ENCODE data around the gene NUP42. TPM values are rescaled to one million over a fixed set of nuclear protein-coding genes. Genes with fewer than 3 reads are reported as not detected.

The NUP42 gene
- total and polyA plus RNA-seq, 9 of the 15 experiments (the other 6 are each of a cell fraction or from before 2014, with no cell fraction given) = 41.8 to 86.4 (median 71.2) TPM

DNA sequence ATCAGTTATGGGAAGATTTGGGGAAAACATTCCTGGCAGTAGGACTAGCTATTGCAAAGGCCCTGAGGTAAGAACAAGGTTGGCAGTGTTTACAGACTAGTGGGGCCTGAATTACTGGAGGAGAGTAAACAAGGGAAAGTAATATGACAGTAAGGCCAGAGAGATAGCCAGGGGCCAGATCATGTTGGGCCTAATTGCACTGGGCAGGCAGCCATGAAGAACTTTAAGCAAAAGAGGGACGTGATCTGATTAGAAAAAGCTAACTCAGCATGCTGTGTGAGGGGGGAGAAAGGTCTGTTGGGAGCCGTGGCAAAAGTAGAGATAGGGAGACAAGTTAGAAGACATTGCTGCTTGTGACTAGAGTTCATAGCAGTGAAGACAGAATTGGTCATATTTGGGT lies 9.2 kb downstream of the NUP42 start (continued):
- no peak for TF ChIP-seq RBFOX2 (IDR thresholded peaks at IDR 0.05; ENCODE audit: low read depth, low read length)
- TF ChIP-seq ZC3H8 (IDR thresholded peaks at IDR 0.05) = no peak
- TF ChIP-seq GTF2F1 (IDR thresholded peaks at IDR 0.05; ENCODE audit: low read depth, low read length) = no peak
- TF ChIP-seq HNRNPL (IDR thresholded peaks at IDR 0.05; ENCODE audit: low read depth, low read length) = no peak
- TF ChIP-seq TEAD4 (IDR thresholded peaks at IDR 0.05; ENCODE audit: low read length) = peak; percentile 70
- TF ChIP-seq TEAD4 (CRISPR knock-in tag; IDR thresholded peaks at IDR 0.05; ENCODE audit: borderline replicate concordance) = no peak
- TF ChIP-seq MCM5 (IDR thresholded peaks at IDR 0.05; ENCODE audit: low read depth) = no peak
- TF ChIP-seq ZBTB8A (IDR thresholded peaks at IDR 0.05; ENCODE audit: partially characterized antibody) = no peak
- no peak for TF ChIP-seq EGR1 (conservative IDR thresholded peaks at IDR 0.05)
- TF ChIP-seq, protein P1, sequence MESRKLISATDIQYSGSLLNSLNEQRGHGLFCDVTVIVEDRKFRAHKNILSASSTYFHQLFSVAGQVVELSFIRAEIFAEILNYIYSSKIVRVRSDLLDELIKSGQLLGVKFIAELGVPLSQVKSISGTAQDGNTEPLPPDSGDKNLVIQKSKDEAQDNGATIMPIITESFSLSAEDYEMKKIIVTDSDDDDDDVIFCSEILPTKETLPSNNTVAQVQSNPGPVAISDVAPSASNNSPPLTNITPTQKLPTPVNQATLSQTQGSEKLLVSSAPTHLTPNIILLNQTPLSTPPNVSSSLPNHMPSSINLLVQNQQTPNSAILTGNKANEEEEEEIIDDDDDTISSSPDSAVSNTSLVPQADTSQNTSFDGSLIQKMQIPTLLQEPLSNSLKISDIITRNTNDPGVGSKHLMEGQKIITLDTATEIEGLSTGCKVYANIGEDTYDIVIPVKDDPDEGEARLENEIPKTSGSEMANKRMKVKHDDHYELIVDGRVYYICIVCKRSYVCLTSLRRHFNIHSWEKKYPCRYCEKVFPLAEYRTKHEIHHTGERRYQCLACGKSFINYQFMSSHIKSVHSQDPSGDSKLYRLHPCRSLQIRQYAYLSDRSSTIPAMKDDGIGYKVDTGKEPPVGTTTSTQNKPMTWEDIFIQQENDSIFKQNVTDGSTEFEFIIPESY (CRISPR knock-in tag; IDR thresholded peaks at IDR 0.05) = no peak
- no peak for TF ChIP-seq CBX2 (IDR thresholded peaks at IDR 0.05; ENCODE audit: insufficient read depth, low read length, poor library complexity, severe bottlenecking)
- TF ChIP-seq, protein P2, sequence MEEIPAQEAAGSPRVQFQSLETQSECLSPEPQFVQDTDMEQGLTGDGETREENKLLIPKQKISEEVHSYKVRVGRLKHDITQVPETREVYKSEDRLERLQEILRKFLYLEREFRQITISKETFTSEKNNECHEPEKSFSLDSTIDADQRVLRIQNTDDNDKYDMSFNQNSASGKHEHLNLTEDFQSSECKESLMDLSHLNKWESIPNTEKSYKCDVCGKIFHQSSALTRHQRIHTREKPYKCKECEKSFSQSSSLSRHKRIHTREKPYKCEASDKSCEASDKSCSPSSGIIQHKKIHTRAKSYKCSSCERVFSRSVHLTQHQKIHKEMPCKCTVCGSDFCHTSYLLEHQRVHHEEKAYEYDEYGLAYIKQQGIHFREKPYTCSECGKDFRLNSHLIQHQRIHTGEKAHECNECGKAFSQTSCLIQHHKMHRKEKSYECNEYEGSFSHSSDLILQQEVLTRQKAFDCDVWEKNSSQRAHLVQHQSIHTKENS (CRISPR knock-in tag; IDR thresholded peaks at IDR 0.05) = no peak
- TF ChIP-seq ZNF764 (CRISPR knock-in tag; IDR thresholded peaks at IDR 0.05; ENCODE audit: low read depth) = 0 out of 2 replicates have a peak, but pooled peaks have one; percentile 18
- no peak for TF ChIP-seq IFI16 (CRISPR knock-in tag; IDR thresholded peaks at IDR 0.05)
- TF ChIP-seq SRSF7 (optimal IDR thresholded peaks at IDR 0.05; ENCODE audit: low read depth, low read length) = no peak
- TF ChIP-seq ZNF263 (CRISPR knock-in tag; IDR thresholded peaks at IDR 0.05; ENCODE audit: borderline replicate concordance) = no peak
- TF ChIP-seq, protein P3, sequence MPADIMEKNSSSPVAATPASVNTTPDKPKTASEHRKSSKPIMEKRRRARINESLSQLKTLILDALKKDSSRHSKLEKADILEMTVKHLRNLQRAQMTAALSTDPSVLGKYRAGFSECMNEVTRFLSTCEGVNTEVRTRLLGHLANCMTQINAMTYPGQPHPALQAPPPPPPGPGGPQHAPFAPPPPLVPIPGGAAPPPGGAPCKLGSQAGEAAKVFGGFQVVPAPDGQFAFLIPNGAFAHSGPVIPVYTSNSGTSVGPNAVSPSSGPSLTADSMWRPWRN (IDR thresholded peaks at IDR 0.05; ENCODE audit: low read depth) = peak; percentile 54; the same call in 1 of the 2 replicates
- TF ChIP-seq TEAD1 (CRISPR knock-in tag; IDR thresholded peaks at IDR 0.05) = no peak
- TF ChIP-seq NONO (IDR thresholded peaks at IDR 0.05; ENCODE audit: low read depth in 2 of 2, low read length in 1 of 2) = 0 out of 4 replicates have a peak, but pooled peaks of 1 of the 2 experiments have one; percentile 41
- TF ChIP-seq ATF1 (CRISPR knock-in tag; IDR thresholded peaks at IDR 0.05) = no peak
- peak; percentile 41; the same call in 1 of the 2 replicates for TF ChIP-seq ATF1 (tag; IDR thresholded peaks at IDR 0.05)
- no peak for TF ChIP-seq ZNF124 (CRISPR knock-in tag; IDR thresholded peaks at IDR 0.05)
- TF ChIP-seq TFAM (CRISPR knock-in tag; conservative IDR thresholded peaks at IDR 0.05) = no peak
- TF ChIP-seq FOXA3 (CRISPR knock-in tag; conservative IDR thresholded peaks at IDR 0.05 in 1 of 2, IDR thresholded peaks at IDR 0.05 in 1 of 2) = peak; percentile 96
- no peak for TF ChIP-seq BACH1 (tag; IDR thresholded peaks at IDR 0.05)
- TF ChIP-seq U2AF2 (optimal IDR thresholded peaks at IDR 0.05; ENCODE audit: low read depth, low read length) = no peak
